Gastrocnemius medialis (tissue), 4 donors: ENCODE measurements around the gene CFI.

Source experiments
- POLR2A ChIP-seq, 2 donors: fragments of 450-650 bp; IDR thresholded peaks; one replicate each; pipeline ENCODE4 v1.6.1; 2017; ENCODE audit warnings: antibody characterized with exemption in 2 of 2, mild to moderate bottlenecking in 2 of 2, moderate library complexity in 2 of 2
- TF ChIP-seq, protein P1 (sequence below), 5 experiments: fragments of 450-650 bp in 3 of 5; fragments of 200-600 bp in 2 of 5; sonication (generic) in 2 of 5; IDR thresholded peaks in 4 of 5; conservative IDR thresholded peaks in 1 of 5; 1 replicate in 4 of 5; 2 replicates in 1 of 5; pipeline ENCODE4 v1.5.1; 2016 to 2019; ENCODE audit warnings: antibody characterized with exemption in 5 of 5, mild to moderate bottlenecking in 3 of 5, moderate library complexity in 3 of 5

DNA sequence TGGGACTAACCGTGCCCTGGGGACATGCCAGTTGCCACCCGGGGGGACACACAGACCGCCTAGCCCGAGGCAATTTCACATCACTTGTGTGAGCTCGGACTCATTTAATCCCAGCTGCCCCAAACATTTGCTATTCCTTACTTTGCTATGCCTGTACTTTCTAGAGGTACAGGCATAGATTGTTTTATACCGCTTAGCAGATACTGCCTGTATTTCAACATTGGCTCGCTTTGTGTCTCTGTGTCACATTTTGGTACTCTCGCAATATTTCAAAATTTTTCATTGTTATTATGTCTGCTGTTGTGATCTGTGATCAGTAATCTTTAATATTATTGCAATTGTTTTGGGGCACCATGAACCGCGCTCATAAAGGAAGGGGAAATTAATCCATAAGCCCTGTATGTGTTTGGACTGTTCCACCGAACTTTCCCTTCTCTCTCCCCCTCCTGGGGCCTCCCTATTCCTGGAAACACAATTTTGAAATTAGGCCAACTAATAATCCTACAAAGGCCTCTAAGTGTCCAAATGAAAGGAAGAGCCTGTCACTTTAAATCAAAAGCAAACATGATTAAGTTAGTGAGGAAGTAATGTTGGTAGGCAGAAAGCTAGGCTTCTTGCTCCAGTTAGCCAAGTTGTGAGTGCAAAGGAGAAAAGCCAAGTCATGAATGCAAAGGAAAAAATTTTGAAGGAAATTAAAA lies 98.0 kb downstream of the CFI start:
- TF ChIP-seq, protein P1, sequence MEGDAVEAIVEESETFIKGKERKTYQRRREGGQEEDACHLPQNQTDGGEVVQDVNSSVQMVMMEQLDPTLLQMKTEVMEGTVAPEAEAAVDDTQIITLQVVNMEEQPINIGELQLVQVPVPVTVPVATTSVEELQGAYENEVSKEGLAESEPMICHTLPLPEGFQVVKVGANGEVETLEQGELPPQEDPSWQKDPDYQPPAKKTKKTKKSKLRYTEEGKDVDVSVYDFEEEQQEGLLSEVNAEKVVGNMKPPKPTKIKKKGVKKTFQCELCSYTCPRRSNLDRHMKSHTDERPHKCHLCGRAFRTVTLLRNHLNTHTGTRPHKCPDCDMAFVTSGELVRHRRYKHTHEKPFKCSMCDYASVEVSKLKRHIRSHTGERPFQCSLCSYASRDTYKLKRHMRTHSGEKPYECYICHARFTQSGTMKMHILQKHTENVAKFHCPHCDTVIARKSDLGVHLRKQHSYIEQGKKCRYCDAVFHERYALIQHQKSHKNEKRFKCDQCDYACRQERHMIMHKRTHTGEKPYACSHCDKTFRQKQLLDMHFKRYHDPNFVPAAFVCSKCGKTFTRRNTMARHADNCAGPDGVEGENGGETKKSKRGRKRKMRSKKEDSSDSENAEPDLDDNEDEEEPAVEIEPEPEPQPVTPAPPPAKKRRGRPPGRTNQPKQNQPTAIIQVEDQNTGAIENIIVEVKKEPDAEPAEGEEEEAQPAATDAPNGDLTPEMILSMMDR (IDR thresholded peaks at IDR 0.05 in 4 of 5, conservative IDR thresholded peaks at IDR 0.05 in 1 of 5) = no peak
- no peak for TF ChIP-seq POLR2A (IDR thresholded peaks at IDR 0.05)
